Smooth muscle cell (in vitro differentiated cells): ENCODE measurements around the gene CTU2. TPM values are rescaled to one million over a fixed set of nuclear protein-coding genes. Genes with fewer than 3 reads are reported as not detected.

ENCODE experiments used
- DNase-seq: peaks from one replicate; lab custom pipeline; 2025; ENCODE audit not compliant: unreplicated experiment; lab: John Stamatoyannopoulos, UW
- H2AFZ ChIP-seq: fragments of 200-600 bp; sonication (generic); 2 replicates; pipeline ENCODE4 v1.6.0; 2016; ENCODE audit warnings: antibody characterized with exemption, low read depth, mild to moderate bottlenecking
- H3F3A ChIP-seq: fragments of 200-600 bp; sonication (generic); 2 replicates; pipeline ENCODE4 v1.6.0; 2017; ENCODE audit warnings: antibody characterized with exemption, low read depth
- H3K27ac ChIP-seq: fragments of 200-600 bp; sonication (generic); 2 replicates; pipeline ENCODE4 v1.5.1; 2016; ENCODE audit warnings: low read depth, mild to moderate bottlenecking
- H3K27me3 ChIP-seq: fragments of 200-600 bp; sonication (generic); 2 replicates; pipeline ENCODE4 v1.6.1; 2016; ENCODE audit warnings: low read depth, mild to moderate bottlenecking
- H3K36me3 ChIP-seq: fragments of 200-600 bp; sonication (generic); 2 replicates; pipeline ENCODE4 v1.5.1; 2016; ENCODE audit warnings: low read depth
- H3K4me1 ChIP-seq: fragments of 200-600 bp; sonication (generic); 2 replicates; pipeline ENCODE4 v1.5.1; 2016; ENCODE audit warnings: low read depth
- H3K4me2 ChIP-seq: fragments of 200-600 bp; sonication (generic); 2 replicates; pipeline ENCODE4 v1.6.0; 2016; ENCODE audit warnings: mild to moderate bottlenecking
- H3K4me3 ChIP-seq: fragments of 200-600 bp; sonication (generic); 2 replicates; pipeline ENCODE4 v1.5.1; 2016; ENCODE audit warnings: mild to moderate bottlenecking
- H3K79me2 ChIP-seq: fragments of 200-600 bp; sonication (generic); 2 replicates; pipeline ENCODE4 v1.6.0; 2016; ENCODE audit warnings: low read depth, mild to moderate bottlenecking
- H3K9ac ChIP-seq: fragments of 200-600 bp; sonication (generic); 2 replicates; pipeline ENCODE4 v1.6.0; 2016; ENCODE audit warnings: low read depth
- H3K9me3 ChIP-seq: fragments of 200-600 bp; sonication (generic); replicated peaks from 2 replicates; pipeline ENCODE4 v1.5.1; 2016; ENCODE audit warnings: low read depth
- H4K20me1 ChIP-seq: fragments of 200-600 bp; sonication (generic); 2 replicates; pipeline ENCODE4 v1.6.0; 2016; ENCODE audit warnings: low read depth
- CTCF ChIP-seq: fragments of 200-600 bp; sonication (generic); IDR thresholded peaks from 2 replicates; pipeline ENCODE4 v1.5.1; 2017; ENCODE audit warnings: borderline replicate concordance, mild to moderate bottlenecking, antibody characterized with exemption; ENCODE audit not compliant: insufficient read depth, poor library complexity, severe bottlenecking
- WGBS: methylation state at CpG from one replicate; pipeline ENCODE4 v1.1.7; 2016; ENCODE audit warnings: low lambda C conversion rate; 5-methylcytosine and 5-hydroxymethylcytosine counted together
- polyA plus RNA-seq: library from polyadenylated mRNA; unstranded; fragments of >200 nt; fragmentation: Nextera tagmentation; extraction: Ambion mirVana; gene quantifications from 2 replicates; pipeline ENCODE4 v1.2.1, GENCODE V29; 2016
- total RNA-seq: library from RNA; depleted of rRNA; stranded (reverse); fragments of >200 nt; gene quantifications from 2 replicates; pipeline ENCODE4 v1.2.3, GENCODE V29; 2014

Gene CTU2
- total and polyA plus RNA-seq, 2 experiments from 2014 or later = 5.8 to 21.3 TPM

GRCh38 chr16:88697831-88698615 lies 8.3 kb upstream of the CTU2 start:
- peak; percentile 30 for TF ChIP-seq CTCF
- 95% methylated on average over 33 of the region's 37 CpGs for WGBS
- no peaks in the 10 kb centered on the region for H4K20me1 ChIP-seq
- no peak overlapping the region for H3K9ac ChIP-seq
- no peak overlapping the region for H3K4me2 ChIP-seq
- H3K9me3 ChIP-seq = no peaks in the 10 kb centered on the region
- H3K36me3 ChIP-seq = no peaks in the 10 kb centered on the region
- H2AFZ ChIP-seq = no peak overlapping the region
- H3K4me3 ChIP-seq = no peak overlapping the region
- H3K4me1 ChIP-seq = no peaks in the 10 kb centered on the region
- H3K79me2 ChIP-seq = no peaks in the 10 kb centered on the region
- no peaks in the 10 kb centered on the region for H3F3A ChIP-seq
- H3K27ac ChIP-seq = no peak overlapping the region
- DNase-seq = no peak
- no peaks in the 10 kb centered on the region for H3K27me3 ChIP-seq

- H2AFZ ChIP-seq = no peak overlapping the region
- DNase-seq = no peak
- no peak overlapping the region for H3K27ac ChIP-seq
- no peak for TF ChIP-seq CTCF
- no peaks in the 10 kb centered on the region for H3K79me2 ChIP-seq
- H3K9me3 ChIP-seq = no peaks in the 10 kb centered on the region
- no peaks in the 10 kb centered on the region for H3K4me1 ChIP-seq
- H3K36me3 ChIP-seq = no peaks in the 10 kb centered on the region
- no peaks in the 10 kb centered on the region for H4K20me1 ChIP-seq
- no peak overlapping the region for H3K4me3 ChIP-seq
- H3K4me2 ChIP-seq = no peak overlapping the region
- H3F3A ChIP-seq = no peaks in the 10 kb centered on the region
- no peaks in the 10 kb centered on the region for H3K27me3 ChIP-seq
- no peak overlapping the region for H3K9ac ChIP-seq
- WGBS = 97% methylated on average over 25 of the region's 25 CpGs
These were observed 7.7 kb upstream of the CTU2 start for GRCh38 chr16:88698646-88699045.

GRCh38 chr16:88699180-88699579 lies 7.1 kb upstream of the CTU2 start:
- Histone ChIP-seq H4K20me1 (no peaks in the 10 kb centered on the region), H3K4me2 (no peak overlapping the region), H3F3A (no peaks in the 10 kb centered on the region), H3K27me3 (no peaks in the 10 kb centered on the region), H3K4me3 (no peak overlapping the region), H3K4me1 (no peaks in the 10 kb centered on the region), H3K9ac (no peak overlapping the region), H2AFZ (no peak overlapping the region), H3K36me3 (no peaks in the 10 kb centered on the region), H3K79me2 (no peaks in the 10 kb centered on the region), H3K9me3 (no peaks in the 10 kb centered on the region), H3K27ac (no peak overlapping the region)
- TF ChIP-seq CTCF = no peak
- WGBS = 93% methylated on average over 16 of the region's 16 CpGs
- no peak for DNase-seq

- Histone ChIP-seq H3K4me2 (no peak overlapping the region), H3K36me3 (no peaks in the 10 kb centered on the region), H3K4me1 (no peaks in the 10 kb centered on the region), H4K20me1 (no peaks in the 10 kb centered on the region), H3K79me2 (peaks cover 8% of the 10 kb centered on the region), H3K9me3 (no peaks in the 10 kb centered on the region), H3K27me3 (no peaks in the 10 kb centered on the region), H3K9ac (no peak overlapping the region), H3F3A (no peaks in the 10 kb centered on the region), H3K4me3 (no peak overlapping the region), H2AFZ (no peak overlapping the region), H3K27ac (no peak overlapping the region)
- WGBS = 85% methylated on average over 14 of the region's 14 CpGs
- DNase-seq = no peak
- no peak for TF ChIP-seq CTCF
These were observed 6.0 kb upstream of the CTU2 start for GRCh38 chr16:88700322-88700635.
